ENCODE data around the gene MAP7D3. TPM values are rescaled to one million over a fixed set of nuclear protein-coding genes. Genes with fewer than 3 reads are reported as not detected.
"Not testable (repeated sequence)": the region's sequence is repeated elsewhere in the genome, so short reads cannot be mapped to it uniquely, and the experiment has no call there.

MAP7D3 gene
- total and polyA plus RNA-seq, 2 of the 8 experiments (the other 6 are each of a cell fraction or from before 2014, with no cell fraction given), result 4.8 to 19.6 TPM

- H4K5ac ChIP-seq (ENCODE audit: insufficient read length, low read depth, low read length); H3K14ac ChIP-seq (ENCODE audit: insufficient read length); H3K23me2 ChIP-seq (ENCODE audit: low read depth, low read length); H2BK5ac ChIP-seq (ENCODE audit: low read depth, low read length); H2BK15ac ChIP-seq (ENCODE audit: low read length); H3K27ac ChIP-seq (ENCODE audit: low read depth, low read length); H3K27me3 ChIP-seq (replicated peaks in 1 of 4; ENCODE audit: control insufficient read depth in 3 of 4, extremely low read depth in 1 of 4, insufficient read depth in 3 of 4, low read length in 3 of 4); H3K9ac ChIP-seq (replicated peaks in 1 of 4; ENCODE audit: extremely low read depth in 1 of 4, low read depth in 3 of 4, low read length in 3 of 4); H2BK120ac ChIP-seq (replicated peaks; ENCODE audit: low read depth, low read length); H3K36me3 ChIP-seq (ENCODE audit: control insufficient read depth in 2 of 4, insufficient read depth in 4 of 4, low read length in 3 of 4); FAIRE-seq; H4K91ac ChIP-seq (replicated peaks; ENCODE audit: insufficient read length, low read length); H4K20me1 ChIP-seq (replicated peaks in 1 of 2; ENCODE audit: control insufficient read depth in 1 of 2, insufficient read depth in 2 of 2, low read length in 2 of 2); H3K4me2 ChIP-seq (ENCODE audit: insufficient read depth in 1 of 2, low read depth in 2 of 2, low read length in 2 of 2); H3K79me2 ChIP-seq (ENCODE audit: control insufficient read depth in 1 of 2, insufficient read depth in 2 of 2, low read length in 2 of 2); H3K56ac ChIP-seq (replicated peaks; ENCODE audit: insufficient read length, low read depth, low read length); H3K4me3 ChIP-seq (ENCODE audit: extremely low read depth in 1 of 4, insufficient read depth in 2 of 4, low read depth in 3 of 4, low read length in 4 of 4); H3K4me1 ChIP-seq (replicated peaks in 1 of 4; ENCODE audit: control insufficient read depth in 3 of 4, insufficient read depth in 4 of 4, low read length in 3 of 4); H3K4ac ChIP-seq (replicated peaks; ENCODE audit: insufficient read length, low read depth, low read length); H2AK5ac ChIP-seq (ENCODE audit: low read depth, low read length); H3K79me1 ChIP-seq (ENCODE audit: low read depth, low read length); POLR2A ChIA-PET (ENCODE audit: partially characterized antibody); H4K8ac ChIP-seq (ENCODE audit: extremely low read depth, insufficient read depth, low read length); H2AFZ ChIP-seq (ENCODE audit: low read length); DNase-seq (ENCODE audit: low read depth in 1 of 2, low spot score in 2 of 2); H3K9me3 ChIP-seq (ENCODE audit: insufficient read depth in 2 of 2, low read depth in 1 of 2, low read length in 1 of 2); H2BK20ac ChIP-seq (ENCODE audit: low read length); H2BK12ac ChIP-seq (ENCODE audit: low read depth, low read length); H3K23ac ChIP-seq (ENCODE audit: insufficient read length); H3K18ac ChIP-seq (ENCODE audit: extremely low read depth, low read length): not testable (repeated sequence)
- CTCF ChIA-PET (ENCODE audit: partially characterized antibody), result interaction anchor here (1.0 to 1.7 kb wide), 2 partner anchors 15 to 18 kb away, joined by 3 to 4 read pairs; no protein-coding TSS in a partner anchor
- 88% methylated on average over 5 of the region's 5 CpGs; no CpG with 5 or more reads in 1 of the 2 experiments for WGBS, 2 experiments (ENCODE audit: extremely low coverage in 1 of 2, insufficient coverage in 1 of 2, insufficient read length in 1 of 2, insufficient replicate concordance in 2 of 2, low coverage in 1 of 2, low lambda C conversion rate in 2 of 2, missing lambda C conversion rate in 1 of 2)
These were observed 35.2 kb upstream of the MAP7D3 start for GRCh38 chrX:136286375-136286774.
